Left ventricle myocardium inferior (tissue), 1 donor: Measurements from ENCODE around the gene SPTAN1. TPM values are rescaled to one million over a fixed set of nuclear protein-coding genes. Genes with fewer than 3 reads are reported as not detected.

ENCODE experiments used
- DNase-seq: peaks from one replicate; pipeline ENCODE4 v3.0.0-alpha.2; 2020
- H3K27ac ChIP-seq: fragments of 200-600 bp; replicated peaks from 2 replicates; pipeline ENCODE4 v1.8.0; 2021
- H3K27me3 ChIP-seq: fragments of 200-600 bp; 2 replicates; pipeline ENCODE4 v1.8.0; 2021; ENCODE audit warnings: low read depth
- H3K36me3 ChIP-seq: fragments of 200-600 bp; 2 replicates; pipeline ENCODE4 v1.8.0; 2021
- H3K4me1 ChIP-seq: fragments of 200-600 bp; 2 replicates; pipeline ENCODE4 v1.8.0; 2021
- H3K4me3 ChIP-seq: fragments of 200-600 bp; 2 replicates; pipeline ENCODE4 v1.8.0; 2021; ENCODE audit warnings: mild to moderate bottlenecking, moderate library complexity
- H3K9me3 ChIP-seq: fragments of 200-600 bp; replicated peaks from 2 replicates; pipeline ENCODE4 v1.8.0; 2021
- intact Hi-C: fragments of 100-400 bp; cut with micrococcal nuclease; formaldehyde crosslinking; loops from one replicate; pipeline ENCODE4 v1.11.0; 2022
- total RNA-seq: library from RNA; stranded (reverse); fragmentation: NEBNext Ultra II Directional; extraction: Animal tissue kit (Norgen Biotek cat#: 25700); gene quantifications from one replicate; pipeline ENCODE4 v1.2.1, GENCODE V29; 2021
- TF ChIP-seq, protein P1 (sequence below): fragments of 200-600 bp; IDR thresholded peaks from 2 replicates; pipeline ENCODE4 v1.8.0; 2021; ENCODE audit warnings: antibody characterized with exemption, mild to moderate bottlenecking, borderline replicate concordance
- donor health status: DM: no; HTN: yes; CAD: no; lungs with severe emphysema.

The SPTAN1 gene
- total RNA-seq, 1 donor from 2014 or later: 269 TPM

DNA sequence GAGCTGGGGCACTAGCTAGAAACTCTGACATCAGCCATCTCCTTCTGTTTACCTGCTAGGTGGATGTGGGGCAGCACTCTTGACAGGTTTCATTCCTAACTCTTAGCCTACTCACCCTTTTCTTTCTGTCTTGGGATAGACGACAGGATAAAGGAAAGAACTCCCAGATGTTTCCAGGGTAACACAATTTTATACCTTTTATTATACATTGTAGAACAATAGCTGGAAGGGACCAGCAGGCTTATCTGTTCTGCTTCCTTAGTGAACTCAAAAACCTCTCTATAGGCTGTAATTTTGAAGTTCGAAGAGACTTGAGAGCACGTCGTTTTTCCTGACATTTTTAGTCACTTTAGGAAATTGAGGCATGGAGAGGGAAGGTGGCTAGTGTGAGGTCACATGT lies 13.2 kb downstream of the SPTAN1 start:
- TF ChIP-seq, protein P1, sequence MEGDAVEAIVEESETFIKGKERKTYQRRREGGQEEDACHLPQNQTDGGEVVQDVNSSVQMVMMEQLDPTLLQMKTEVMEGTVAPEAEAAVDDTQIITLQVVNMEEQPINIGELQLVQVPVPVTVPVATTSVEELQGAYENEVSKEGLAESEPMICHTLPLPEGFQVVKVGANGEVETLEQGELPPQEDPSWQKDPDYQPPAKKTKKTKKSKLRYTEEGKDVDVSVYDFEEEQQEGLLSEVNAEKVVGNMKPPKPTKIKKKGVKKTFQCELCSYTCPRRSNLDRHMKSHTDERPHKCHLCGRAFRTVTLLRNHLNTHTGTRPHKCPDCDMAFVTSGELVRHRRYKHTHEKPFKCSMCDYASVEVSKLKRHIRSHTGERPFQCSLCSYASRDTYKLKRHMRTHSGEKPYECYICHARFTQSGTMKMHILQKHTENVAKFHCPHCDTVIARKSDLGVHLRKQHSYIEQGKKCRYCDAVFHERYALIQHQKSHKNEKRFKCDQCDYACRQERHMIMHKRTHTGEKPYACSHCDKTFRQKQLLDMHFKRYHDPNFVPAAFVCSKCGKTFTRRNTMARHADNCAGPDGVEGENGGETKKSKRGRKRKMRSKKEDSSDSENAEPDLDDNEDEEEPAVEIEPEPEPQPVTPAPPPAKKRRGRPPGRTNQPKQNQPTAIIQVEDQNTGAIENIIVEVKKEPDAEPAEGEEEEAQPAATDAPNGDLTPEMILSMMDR: no peak
- Histone ChIP-seq H3K9me3 (no peaks in the 10 kb centered on the region), H3K4me1 (peaks cover 57% of the 10 kb centered on the region), H3K27ac (peak overlapping the region; percentile 69), H3K27me3 (no peaks in the 10 kb centered on the region), H3K4me3 (peak overlapping the region; percentile 17), H3K36me3 (peaks cover 53% of the 10 kb centered on the region)
- intact Hi-C loops: no loop called here
- no peak for DNase-seq

DNA sequence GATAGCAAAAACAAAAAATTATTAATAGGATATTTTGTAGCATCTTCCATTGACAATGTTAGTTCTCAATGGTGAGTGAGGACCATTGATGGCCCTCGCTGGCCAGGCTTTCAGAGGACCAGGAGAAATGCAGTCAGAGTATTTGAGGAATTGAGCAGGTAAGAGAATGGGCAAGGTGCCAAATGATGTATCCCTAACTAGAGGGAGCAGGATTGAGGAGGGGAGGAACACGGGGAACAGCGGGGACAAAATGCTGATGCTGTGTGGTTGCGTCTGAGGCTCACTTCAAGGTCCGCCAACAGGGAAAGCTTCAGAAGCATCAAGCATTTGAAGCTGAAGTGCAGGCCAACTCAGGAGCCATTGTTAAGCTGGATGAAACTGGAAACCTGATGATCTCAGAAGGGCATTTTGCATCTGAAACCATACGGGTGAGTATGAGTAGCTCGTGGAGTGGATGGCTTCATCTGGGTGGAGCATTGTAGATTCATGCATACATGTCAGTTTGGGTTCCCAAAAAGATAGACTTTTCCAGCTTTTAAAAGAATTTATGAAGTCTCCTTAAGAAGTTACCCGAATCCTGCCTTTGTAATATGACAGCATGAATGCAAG lies 16.2 kb downstream of the SPTAN1 start:
- DNase-seq: no peak
- intact Hi-C loops: no loop called here
- H3K27ac ChIP-seq: no peak overlapping the region
- H3K9me3 ChIP-seq: no peaks in the 10 kb centered on the region
- H3K4me1 ChIP-seq: peaks cover 36% of the 10 kb centered on the region
- H3K27me3 ChIP-seq: no peaks in the 10 kb centered on the region
- TF ChIP-seq, protein P1: no peak
- H3K4me3 ChIP-seq: no peak overlapping the region
- peaks cover 78% of the 10 kb centered on the region for H3K36me3 ChIP-seq

DNA sequence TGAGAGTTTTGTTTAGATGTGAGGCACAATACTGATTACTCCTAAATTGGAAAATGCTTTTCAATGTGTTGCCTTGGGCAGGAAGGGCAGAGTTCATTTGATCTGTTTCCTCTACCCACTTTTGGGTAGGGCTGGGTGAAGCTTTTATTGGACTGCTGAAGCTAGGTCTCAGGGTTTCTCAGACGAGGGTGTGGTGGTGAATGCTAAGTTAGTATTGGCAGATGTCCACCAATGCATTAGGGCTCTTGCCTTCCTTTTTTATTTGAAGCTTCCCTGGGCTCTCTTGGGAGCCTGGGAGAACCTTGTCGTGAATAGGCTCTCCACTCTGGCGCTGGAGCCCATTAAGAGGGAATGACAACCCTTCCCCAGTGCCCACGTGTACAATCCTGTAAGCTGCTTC lies 23.1 kb downstream of the SPTAN1 start:
- intact Hi-C loops: no loop called here
- Histone ChIP-seq H3K9me3 (no peaks in the 10 kb centered on the region), H3K4me1 (peaks cover 23% of the 10 kb centered on the region), H3K27me3 (no peaks in the 10 kb centered on the region), H3K27ac (peak overlapping the region; percentile 66), H3K4me3 (peak overlapping the region; percentile 10), H3K36me3 (peaks cover 98% of the 10 kb centered on the region)
- DNase-seq: no peak
- TF ChIP-seq, protein P1: no peak

DNA sequence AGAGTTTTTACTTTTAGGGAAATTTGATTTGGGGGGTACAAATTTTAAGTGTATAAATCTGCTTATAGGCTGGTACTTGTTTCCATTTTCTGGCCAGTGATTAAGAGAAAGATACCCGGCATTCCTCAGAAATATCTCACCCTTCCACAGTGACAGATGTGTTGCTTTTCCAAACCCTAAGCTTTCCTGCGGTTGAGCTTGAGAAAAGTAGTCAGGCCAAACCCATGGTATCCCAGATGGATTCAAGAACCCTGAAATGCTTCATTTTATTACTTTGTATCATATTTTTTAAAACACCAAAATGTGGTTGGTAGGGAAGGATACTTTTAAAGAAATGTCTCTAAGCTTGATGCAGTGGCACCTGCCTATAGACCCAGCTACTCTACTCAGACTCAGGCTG lies 23.5 kb downstream of the SPTAN1 start:
- intact Hi-C loops: no loop called here
- peak overlapping the region; percentile 66 for H3K27ac ChIP-seq
- peaks cover 98% of the 10 kb centered on the region for H3K36me3 ChIP-seq
- TF ChIP-seq, protein P1: no peak
- H3K27me3 ChIP-seq: no peaks in the 10 kb centered on the region
- no peak for DNase-seq
- peaks cover 23% of the 10 kb centered on the region for H3K4me1 ChIP-seq
- H3K4me3 ChIP-seq: no peak overlapping the region
- no peaks in the 10 kb centered on the region for H3K9me3 ChIP-seq

DNA sequence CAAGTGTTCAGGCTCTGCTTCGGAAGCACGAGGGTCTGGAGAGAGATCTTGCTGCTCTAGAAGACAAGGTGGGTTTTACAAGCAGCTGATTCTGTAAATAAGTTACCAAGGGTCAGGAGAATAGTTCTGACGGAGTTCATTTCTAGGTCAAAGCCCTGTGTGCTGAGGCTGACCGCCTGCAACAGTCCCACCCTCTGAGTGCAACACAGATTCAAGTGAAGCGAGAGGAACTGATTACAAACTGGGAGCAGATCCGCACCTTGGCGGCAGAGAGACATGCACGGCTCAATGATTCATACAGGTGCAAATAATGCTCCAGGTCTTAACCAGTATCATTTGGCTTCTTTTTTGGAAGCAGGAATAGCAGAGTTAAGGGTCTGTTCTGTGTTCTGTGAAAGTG lies 24.8 kb downstream of the SPTAN1 start:
- TF ChIP-seq, protein P1: no peak
- Histone ChIP-seq H3K27ac (no peak overlapping the region), H3K36me3 (peaks cover 98% of the 10 kb centered on the region), H3K9me3 (no peaks in the 10 kb centered on the region), H3K4me1 (peaks cover 19% of the 10 kb centered on the region), H3K27me3 (no peaks in the 10 kb centered on the region), H3K4me3 (no peak overlapping the region)
- DNase-seq: no peak
- intact Hi-C loops: no loop called here
